Vagina (tissue), 2 donors: Measurements from ENCODE around the gene CATSPERD.

ENCODE experiments used
- CTCF ChIP-seq, 3 experiments: fragments of 450-650 bp in 2 of 3; fragments of 200-600 bp in 1 of 3; sonication (generic) in 1 of 3; IDR thresholded peaks; one replicate each; pipeline ENCODE4 v1.5.1; 2017 to 2019; ENCODE audit warnings: antibody characterized with exemption in 3 of 3, mild to moderate bottlenecking in 2 of 3, moderate library complexity in 2 of 3
- POLR2A ChIP-seq, 2 donors: fragments of 450-650 bp; IDR thresholded peaks; one replicate each; pipeline ENCODE4 v1.6.1; 2017; ENCODE audit warnings: antibody characterized with exemption in 2 of 2, mild to moderate bottlenecking in 2 of 2, moderate library complexity in 2 of 2
- POLR2AphosphoS5 ChIP-seq, 2 donors: sonication (generic); formaldehyde crosslinking; IDR thresholded peaks; one replicate each; pipeline ENCODE4 v1.9.0; 2017; ENCODE audit warnings: antibody characterized with exemption in 2 of 2, mild to moderate bottlenecking in 2 of 2, low read depth in 1 of 2; ENCODE audit not compliant: insufficient read depth in 1 of 2

DNA sequence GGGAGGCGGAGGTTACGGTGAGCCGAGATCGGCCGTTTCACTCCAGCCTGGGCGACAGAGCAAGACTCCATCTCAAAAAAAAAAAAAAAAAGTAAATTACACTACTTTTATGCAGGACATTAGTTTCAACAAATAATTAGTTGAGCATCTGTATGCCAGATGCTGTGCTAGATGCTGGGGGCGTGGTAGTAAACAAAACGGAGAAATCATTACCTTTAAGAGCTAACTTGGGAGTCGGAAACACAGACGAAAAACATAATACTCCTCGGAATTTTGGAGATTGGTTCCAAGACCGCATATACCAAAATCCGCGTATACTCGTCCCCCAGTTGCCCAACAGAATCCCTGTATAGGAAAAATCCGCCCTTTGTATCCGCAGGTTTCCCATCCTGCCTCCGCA is 71.8 kb downstream of the CATSPERD start:
- TF ChIP-seq CTCF (IDR thresholded peaks at IDR 0.05) (no peak), POLR2A (IDR thresholded peaks at IDR 0.05) (no peak), POLR2AphosphoS5 (IDR thresholded peaks at IDR 0.05; ENCODE audit: insufficient read depth in 1 of 2, low read depth in 1 of 2) (no peak)
